GM19023 (cell line): ENCODE measurements around the gene LONP1.

Source experiments
- ATAC-seq: cut with Tn5 transposase; IDR thresholded peaks from one replicate; pipeline ENCODE4 v1.9.1; 2021; ENCODE audit warnings: mild to moderate bottlenecking, moderate library complexity; ENCODE audit not compliant: unreplicated experiment

The LONP1 gene

GRCh38 chr19:5651361-5651760 lies 68.6 kb downstream of the LONP1 start:
- no peak for ATAC-seq

- ATAC-seq: no peak
Observed at GRCh38 chr19:5648464-5648863, 71.5 kb downstream of the LONP1 start.

GRCh38 chr19:5646703-5647102 lies 73.2 kb downstream of the LONP1 start:
- no peak for ATAC-seq

- ATAC-seq: no peak
Observed at GRCh38 chr19:5645409-5645808, 74.5 kb downstream of the LONP1 start.

GRCh38 chr19:5644037-5644436 lies 75.9 kb downstream of the LONP1 start:
- no peak for ATAC-seq

- ATAC-seq: no peak
Observed at GRCh38 chr19:5643060-5643459, 76.9 kb downstream of the LONP1 start.

- ATAC-seq: no peak
Observed at GRCh38 chr19:5642204-5642603, 77.7 kb downstream of the LONP1 start.
